Endometrial microvascular endothelial cells (primary cell): ENCODE measurements around the gene ATP6V0C. TPM values are rescaled to one million over a fixed set of nuclear protein-coding genes. Genes with fewer than 3 reads are reported as not detected.

Experiments used
- in situ Hi-C: cut with HindIII; loops from 2 replicates; pipeline ENCODE4 v1.10.0; 2017; ENCODE audit warnings: low sequenced_read_pairs, low pct_unique_long_range_greater_than_20kb; ENCODE audit errors: inconsistent ontology term
- total RNA-seq: library from RNA; depleted of rRNA; stranded (reverse); fragments of >200 nt; gene quantifications from one replicate; pipeline ENCODE4 v1.2.3, GENCODE V29; 2015; ENCODE audit errors: inconsistent ontology term

The ATP6V0C gene
- total RNA-seq, 1 donor from 2014 or later, result 55.0 TPM

GRCh38 chr16:2487517-2487842, 26.3 kb upstream of the ATP6V0C start:
- in situ Hi-C loops, result no loop called here

DNA sequence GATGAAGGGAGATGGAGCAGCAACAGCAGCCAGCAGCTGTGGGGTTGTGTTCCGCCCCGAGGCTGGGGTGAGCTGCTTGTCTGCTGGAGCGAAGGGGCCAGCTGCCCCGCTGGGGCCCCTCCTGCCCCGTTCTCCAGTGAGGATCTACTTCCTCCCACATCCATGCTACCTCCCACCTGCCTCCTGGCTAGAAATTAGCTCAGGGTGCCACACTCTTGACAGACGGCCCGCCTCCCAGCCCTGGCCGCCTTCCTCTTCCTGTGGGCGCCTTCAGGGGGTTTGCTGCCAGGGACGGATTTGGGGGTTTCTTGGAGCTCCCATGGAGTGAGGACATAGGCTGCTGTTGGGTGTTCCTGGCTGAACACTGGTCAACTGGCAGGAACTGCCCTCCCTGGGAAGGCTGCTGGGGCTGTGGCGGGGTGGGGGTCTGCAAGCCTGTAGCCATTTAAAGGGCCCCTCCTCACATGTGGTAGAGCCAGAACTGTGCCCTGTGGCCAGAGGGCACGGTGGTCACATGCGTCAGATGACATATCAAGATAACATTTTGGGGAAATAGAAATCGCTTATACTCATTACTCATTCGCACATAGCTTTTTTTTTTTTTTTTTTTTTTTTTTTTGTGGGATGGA, 25.7 kb upstream of the ATP6V0C start:
- in situ Hi-C loops, result no loop called here

DNA sequence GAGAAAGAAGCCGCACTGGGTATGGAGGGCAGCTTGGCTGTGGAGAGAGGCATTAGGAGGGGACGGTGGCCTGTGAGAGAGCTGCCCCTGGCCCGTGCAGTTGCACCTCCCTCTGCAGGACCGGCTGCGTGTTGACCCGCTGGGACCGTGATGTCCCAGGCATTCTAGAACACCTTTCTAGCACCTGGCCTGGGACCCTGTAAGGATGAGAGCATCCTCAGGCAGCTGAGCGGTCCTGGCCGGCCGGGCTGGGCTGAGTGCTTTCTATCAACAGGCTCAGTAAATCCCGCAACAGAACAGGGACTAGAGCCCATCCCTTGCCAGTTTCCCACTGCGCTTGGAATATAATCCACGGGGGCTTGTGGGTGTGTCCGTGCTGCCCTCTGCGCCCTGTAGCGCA, 24.2 kb upstream of the ATP6V0C start:
- in situ Hi-C loops, result no loop called here

GRCh38 chr16:2490190-2491105, 23.3 kb upstream of the ATP6V0C start:
- in situ Hi-C loops, result no loop called here

DNA sequence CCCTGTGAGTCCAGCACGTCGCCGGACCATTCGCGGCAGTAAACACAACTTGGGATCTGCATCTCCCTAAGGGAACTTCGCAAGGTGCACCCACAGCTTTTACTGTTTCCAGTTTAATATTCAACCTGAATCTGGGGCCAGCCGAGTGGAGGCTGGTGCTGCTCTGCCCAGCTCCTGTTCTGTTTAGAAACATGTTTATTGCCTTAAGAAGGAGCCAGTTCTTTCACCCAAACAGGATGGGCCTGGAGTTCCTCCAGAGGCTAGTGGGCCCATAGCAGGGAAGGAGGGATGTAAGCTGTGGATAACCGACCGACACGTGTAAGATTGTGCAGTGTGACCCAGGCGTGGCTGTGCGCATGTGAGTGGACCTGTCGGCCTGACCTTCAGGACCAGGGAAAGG, 21.5 kb upstream of the ATP6V0C start:
- in situ Hi-C loops, result no loop called here

DNA sequence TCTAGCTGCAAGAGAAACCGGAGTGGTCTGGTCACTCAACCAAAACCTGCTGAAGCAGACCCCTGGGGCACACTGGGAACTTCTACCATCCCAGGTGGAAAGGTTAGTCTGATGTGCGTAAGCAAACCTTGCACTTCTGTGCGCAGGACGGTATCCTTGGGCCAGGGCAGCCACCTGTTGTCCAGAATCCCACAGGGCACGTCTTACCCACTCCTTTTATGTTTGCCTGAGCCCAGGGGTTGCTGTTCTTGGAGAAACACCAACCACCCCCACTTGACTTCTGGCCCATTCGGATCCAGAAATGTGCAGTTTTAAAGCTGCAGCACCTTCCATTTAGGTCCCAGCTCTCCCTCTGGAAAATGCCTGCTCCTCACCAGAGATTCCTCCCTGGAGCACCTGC, 20.1 kb upstream of the ATP6V0C start:
- in situ Hi-C loops, result no loop called here

DNA sequence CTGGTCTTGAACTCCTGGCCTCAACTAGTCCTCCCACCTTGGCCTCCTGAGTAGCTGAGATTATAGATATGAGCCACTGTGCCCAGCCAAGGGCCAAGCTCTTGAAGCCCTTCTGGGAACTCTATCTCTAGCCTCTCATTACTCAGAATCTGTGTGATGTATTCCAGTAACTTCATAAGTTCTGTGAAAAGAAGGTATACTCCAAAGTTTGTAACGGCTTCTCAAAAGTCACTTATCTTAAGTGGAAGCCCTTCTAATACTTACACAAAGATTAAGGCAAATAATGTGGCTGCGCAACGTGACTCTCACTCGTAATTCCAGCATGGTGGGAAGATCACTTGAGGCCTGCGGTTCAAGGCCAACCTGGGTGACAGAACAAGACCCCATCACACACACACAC, 19.1 kb upstream of the ATP6V0C start:
- in situ Hi-C loops, result no loop called here

GRCh38 chr16:2495041-2495440, 18.7 kb upstream of the ATP6V0C start:
- in situ Hi-C loops, result no loop called here

- in situ Hi-C loops, result no loop called here
Observed at GRCh38 chr16:2496223-2497115, 17.3 kb upstream of the ATP6V0C start.

- in situ Hi-C loops, result no loop called here
Observed at GRCh38 chr16:2497116-2497630, 16.6 kb upstream of the ATP6V0C start.

GRCh38 chr16:2497695-2498484, 15.9 kb upstream of the ATP6V0C start:
- in situ Hi-C loops, result no loop called here

DNA sequence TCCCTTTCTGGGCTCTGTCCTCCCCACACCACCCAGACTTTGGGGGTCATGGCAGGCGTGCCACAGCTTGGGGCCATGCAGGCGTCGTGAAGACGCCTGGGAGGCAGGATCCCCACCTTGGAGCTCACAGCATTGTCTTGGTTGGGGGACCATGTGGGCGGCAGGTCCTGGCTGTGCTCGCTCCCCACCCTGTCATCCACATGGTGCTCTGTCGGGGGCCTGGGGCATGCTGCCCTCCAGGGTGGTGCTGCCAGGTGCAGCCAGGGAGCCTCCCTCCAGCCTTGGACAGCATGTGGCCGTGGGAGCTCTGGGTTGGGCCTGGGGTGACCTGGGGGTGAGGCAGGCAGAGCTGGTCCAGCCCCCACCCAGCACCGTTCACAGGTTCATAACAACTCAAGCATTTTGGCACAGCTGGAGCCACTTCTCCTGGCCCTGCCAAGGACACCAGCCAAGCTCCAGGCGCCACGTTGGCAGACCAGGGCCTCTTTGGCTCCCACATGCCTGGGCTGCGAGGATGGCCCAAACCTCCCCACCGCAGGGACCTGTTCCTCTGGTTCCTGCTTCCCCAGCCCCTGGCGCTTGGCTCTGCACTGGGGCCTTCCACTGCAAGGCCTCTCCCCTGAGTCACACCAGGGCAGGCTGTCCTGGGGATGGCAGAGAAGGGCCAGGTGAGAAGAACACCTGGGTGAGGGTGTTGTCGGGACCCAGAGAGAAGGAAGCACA, 15.1 kb upstream of the ATP6V0C start:
- in situ Hi-C loops, result no loop called here

DNA sequence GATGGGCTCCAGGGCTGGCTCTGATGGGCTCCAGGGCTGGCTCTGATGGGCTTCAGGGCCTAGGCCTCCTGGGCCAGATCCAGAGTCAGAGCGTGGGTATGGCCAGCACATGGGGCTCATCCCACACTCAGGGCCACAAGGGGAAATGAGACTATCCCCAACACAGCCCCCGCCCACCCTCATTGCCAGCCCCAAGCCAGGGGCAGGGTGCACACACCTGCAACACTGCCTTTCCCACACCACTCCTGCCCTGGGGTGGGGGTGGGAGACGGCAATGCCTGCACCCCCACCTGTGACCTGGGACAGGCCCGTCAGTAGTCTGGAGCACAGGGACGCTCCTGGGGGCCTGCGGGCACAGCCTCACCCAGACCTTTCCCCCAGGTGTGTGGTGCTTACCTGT, 14.3 kb upstream of the ATP6V0C start:
- in situ Hi-C loops, result no loop called here

GRCh38 chr16:2499890-2500429, 13.8 kb upstream of the ATP6V0C start:
- in situ Hi-C loops, result no loop called here

DNA sequence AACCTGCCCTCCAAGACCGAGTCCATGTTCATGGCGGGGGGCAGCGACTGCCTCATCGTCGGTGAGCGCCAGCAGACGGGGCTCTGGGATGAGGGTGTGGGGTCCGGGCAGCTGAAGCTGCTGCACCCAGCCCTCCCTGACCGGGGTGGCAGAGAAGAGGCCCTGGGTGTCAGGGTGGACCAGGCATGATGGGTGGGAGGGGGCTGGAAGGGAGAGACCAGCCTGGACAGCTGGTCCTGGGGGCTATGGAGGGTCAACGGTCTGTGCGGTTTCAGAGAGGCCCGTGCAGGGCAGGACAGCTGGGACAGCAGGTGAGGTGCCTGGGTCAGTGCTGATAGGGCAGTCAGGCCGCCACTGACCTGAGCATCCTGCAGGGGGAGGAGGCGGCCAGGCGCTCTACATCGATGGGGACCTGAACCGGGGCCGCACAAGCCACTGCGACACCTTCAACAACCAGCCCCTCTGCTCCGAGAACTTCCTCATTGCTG, 13.3 kb upstream of the ATP6V0C start:
- in situ Hi-C loops, result no loop called here

DNA sequence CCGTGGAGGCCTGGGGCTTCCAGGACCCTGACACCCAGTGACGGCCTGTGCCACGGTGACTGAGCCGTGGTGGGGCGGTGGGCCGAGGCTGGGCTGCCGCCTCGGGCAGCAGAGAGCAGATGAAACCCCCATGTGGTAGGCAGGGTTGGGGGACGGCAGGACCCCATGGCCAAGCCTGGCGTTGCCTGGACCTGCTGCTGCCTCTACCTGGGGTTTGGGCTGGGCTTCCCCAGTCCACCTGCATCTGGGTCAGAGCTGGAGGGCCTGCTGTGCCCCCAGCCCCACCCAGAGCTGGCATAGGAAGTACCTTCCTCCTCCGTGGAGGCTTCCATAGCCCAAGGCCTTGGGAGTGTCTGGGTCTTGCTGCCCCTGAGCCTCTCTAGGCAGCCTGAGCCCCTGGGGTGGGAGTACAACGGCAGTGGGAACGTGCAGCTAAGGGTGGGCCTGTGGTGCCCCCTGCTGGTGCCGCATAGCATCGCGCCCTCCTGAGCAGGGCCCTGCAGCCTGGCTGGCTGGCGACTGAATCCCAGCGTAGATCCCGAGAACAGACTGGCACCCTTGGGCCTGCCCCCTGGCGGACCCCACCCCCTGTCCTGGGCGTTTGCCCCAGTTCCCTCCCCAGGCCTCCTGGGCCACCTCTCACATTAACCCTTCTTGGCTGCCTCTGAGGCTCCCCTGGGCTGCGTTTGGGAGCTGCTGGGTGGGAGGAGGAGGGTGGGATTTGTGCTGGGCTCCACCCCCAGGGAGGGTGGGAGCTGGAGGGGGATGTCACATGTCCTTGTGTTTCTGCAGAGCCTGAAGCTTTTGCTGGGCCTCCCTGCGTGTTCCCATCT, 12.6 kb upstream of the ATP6V0C start:
- in situ Hi-C loops, result no loop called here
